GM19035 (cell line): Measurements from ENCODE around the gene SPTY2D1.

Experiments used
- ATAC-seq: cut with Tn5 transposase; IDR thresholded peaks from one replicate; pipeline ENCODE4 v1.9.1; 2021; ENCODE audit not compliant: unreplicated experiment

The SPTY2D1 gene

GRCh38 chr11:18566406-18566805 is 67.7 kb downstream of the SPTY2D1 start:
- no peak for ATAC-seq

DNA sequence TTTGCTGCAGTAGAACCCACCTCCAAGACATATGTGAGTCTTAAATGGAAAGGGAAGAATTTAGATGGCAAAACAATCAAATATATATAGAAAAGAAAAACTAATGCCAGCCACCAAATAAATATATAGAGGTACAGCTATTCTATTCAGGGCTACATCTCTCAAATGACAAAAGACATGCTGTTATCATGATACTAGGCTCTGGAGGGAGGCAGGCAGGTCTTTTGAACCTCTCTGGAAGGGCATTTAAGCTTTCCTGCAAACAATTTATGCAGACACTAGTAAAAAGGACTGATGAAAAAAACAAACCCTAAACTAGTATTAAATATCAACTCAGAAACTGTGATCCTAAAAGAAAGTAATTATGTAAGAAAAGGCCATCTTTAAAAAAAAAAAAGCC is 70.0 kb downstream of the SPTY2D1 start:
- ATAC-seq = no peak

GRCh38 chr11:18563090-18563730 is 70.9 kb downstream of the SPTY2D1 start:
- no peak for ATAC-seq
